Smooth muscle cell of bladder (primary cell): ENCODE measurements around the gene TMEM250. TPM values are rescaled to one million over a fixed set of nuclear protein-coding genes. Genes with fewer than 3 reads are reported as not detected.

Experiments
- total RNA-seq: library from RNA; depleted of rRNA; stranded (reverse); fragments of >200 nt; gene quantifications from 2 replicates; pipeline ENCODE4 v1.2.3, GENCODE V29; 2014

The TMEM250 gene, protein sequence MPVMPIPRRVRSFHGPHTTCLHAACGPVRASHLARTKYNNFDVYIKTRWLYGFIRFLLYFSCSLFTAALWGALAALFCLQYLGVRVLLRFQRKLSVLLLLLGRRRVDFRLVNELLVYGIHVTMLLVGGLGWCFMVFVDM
- 24.7 and 48.6 TPM in 2 replicates for total RNA-seq

DNA sequence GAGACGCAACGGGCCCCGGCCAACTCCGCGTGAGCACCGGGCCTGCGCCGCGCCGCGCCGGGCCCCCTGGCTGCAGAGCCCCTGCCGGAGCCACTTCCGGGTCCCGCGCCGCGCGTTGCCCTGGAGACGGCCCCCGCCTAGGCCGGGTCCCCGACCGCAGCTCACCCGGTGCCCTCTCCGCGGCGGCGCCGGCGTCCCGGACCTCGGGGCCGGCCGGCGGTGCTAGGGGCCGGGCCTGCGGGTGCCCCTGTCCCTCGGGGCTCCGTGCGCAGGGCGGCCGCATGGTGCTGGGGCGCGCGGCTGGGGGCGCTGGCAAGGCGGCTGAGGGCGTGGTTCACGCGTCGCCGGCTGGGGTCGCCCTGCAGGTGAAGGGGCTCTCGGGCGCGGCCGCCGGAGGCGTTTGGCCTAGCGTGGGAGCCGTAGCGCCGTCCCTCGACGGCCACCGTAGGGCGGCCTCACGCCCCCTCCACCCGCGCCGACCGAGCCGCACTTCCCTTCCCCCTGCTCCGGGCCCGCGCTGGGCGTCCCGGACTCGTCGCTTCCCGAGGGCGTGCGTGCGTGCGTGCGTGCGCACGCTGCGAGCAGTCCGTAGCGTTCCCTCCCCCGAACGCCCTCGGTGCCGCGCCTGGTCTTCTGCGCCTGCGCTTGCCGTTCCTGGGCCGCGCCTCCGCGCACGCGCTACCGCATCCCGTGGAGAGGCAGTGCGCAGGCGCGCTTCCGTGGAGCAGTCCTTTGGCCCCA is at the start of gene TMEM250:
Gene TMEM250 (minus strand): TSS at position 556 of the 741 bp plus-strand sequence. CDS start 1,975 bp downstream, outside the sequence.

DNA sequence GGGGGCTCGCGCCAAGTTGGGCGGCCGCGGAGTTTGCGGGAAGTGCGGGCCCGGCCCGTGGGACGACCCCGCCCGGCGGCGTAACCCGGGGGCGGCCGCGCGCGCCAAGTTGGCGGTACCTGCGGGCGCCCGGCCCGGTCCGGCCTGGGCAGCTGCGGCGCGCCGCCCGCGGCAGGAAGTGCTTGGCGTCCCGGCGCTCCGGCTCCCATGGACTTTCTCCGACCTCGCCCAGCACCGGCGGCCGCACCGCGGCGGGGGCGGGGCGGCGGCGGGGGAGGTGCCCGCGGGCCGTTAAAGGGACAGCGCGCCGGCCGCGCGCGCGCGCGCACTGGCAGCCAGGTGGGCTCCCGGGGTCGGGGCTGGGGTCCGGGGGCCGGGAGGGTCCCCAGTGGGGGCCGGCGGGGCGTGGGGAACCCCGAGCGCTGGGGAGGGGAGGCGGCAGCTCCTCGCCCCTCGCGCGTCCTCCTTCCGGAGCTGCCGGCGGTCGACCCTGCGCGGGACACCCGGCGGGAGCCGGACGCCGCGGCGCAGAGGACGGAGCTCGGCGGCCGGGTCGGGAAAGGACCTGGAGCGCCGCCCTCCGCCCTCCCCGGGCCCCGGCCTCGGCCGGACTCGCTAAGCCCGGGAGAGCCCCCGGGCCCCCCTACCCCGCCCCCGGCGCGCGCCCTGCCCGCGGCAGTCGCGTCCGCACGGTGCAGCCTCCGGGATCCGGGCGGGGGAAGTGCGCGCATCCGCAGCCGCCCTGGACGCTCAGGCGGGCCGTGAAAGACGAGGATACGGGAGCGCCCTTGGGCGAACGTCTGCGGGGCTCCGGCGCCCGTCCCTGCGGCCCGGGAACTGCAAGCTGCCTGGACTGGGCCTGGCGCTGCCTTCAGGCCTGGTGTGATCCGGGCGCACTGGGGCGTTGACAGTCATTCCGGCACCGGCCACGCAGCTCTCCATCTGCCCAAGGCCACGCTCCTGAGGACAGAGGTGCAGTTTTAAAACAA is 23.3 kb downstream of the TMEM250 start, which contains the start of gene NACC2:
Gene NACC2 (minus strand): TSS at position 220 of the 989 bp plus-strand sequence. CDS start 44,768 bp downstream, outside the sequence.

Other genes starting within 250 kb of the TMEM250 start
- 12.9 and 14.4 TPM in 2 replicates for gene CAMSAP1, start 211.3 kb downstream of the TMEM250 start, total RNA-seq
- 26.2 and 29.6 TPM in 2 replicates for gene UBAC1, start 157.5 kb downstream of the TMEM250 start, total RNA-seq
- 15.1 and 24.2 TPM in 2 replicates for gene NACC2, start 23.6 kb downstream of the TMEM250 start, total RNA-seq
- not detected in 2 replicates for gene LHX3, start 86.3 kb upstream of the TMEM250 start, total RNA-seq
- 9.1 and 10.3 TPM in 2 replicates for gene QSOX2, start 126.9 kb upstream of the TMEM250 start, total RNA-seq
- gene CCDC187, start 185.2 kb upstream of the TMEM250 start, total RNA-seq: under 0.01 TPM in 2 replicates
- gene GPSM1, start 208.7 kb upstream of the TMEM250 start, total RNA-seq: 27.4 and 37.9 TPM in 2 replicates
- 10.7 and 13.4 TPM in 2 replicates for gene DNLZ, start 244.9 kb upstream of the TMEM250 start, total RNA-seq